ENCODE results near the gene FSTL4. TPM values are rescaled to one million over a fixed set of nuclear protein-coding genes. Genes with fewer than 3 reads are reported as not detected.

The FSTL4 gene
- total RNA-seq, 2 donors from 2014 or later, result 4.4 to 5.5 TPM

GRCh38 chr5:133327946-133328401, 284.4 kb downstream of the FSTL4 start:
- no peak overlapping the region for H3K27ac ChIP-seq (ENCODE audit: low read depth, low read length)
- no peaks in the 10 kb centered on the region for H3K9me3 Mint-ChIP-seq

GRCh38 chr5:133326361-133326760, 286.0 kb downstream of the FSTL4 start:
- H3K27me3 ChIP-seq (ENCODE audit: control insufficient read depth, insufficient read depth, low read length, poor library complexity, severe bottlenecking), result no peaks in the 10 kb centered on the region
- H3K9ac ChIP-seq (ENCODE audit: extremely low read depth, low read length, poor library complexity, severe bottlenecking), result no peak overlapping the region
- DNase-seq, result no peak
- H3K36me3 ChIP-seq (ENCODE audit: control insufficient read depth, insufficient read depth, low read length), result no peaks in the 10 kb centered on the region
- no peaks in the 10 kb centered on the region for H3K4me1 ChIP-seq (ENCODE audit: control insufficient read depth, insufficient read depth, low read length)
- no peaks in the 10 kb centered on the region for H3K36me3 Mint-ChIP-seq (ENCODE audit: low read depth)
- no peak overlapping the region for H3K27ac Mint-ChIP-seq
- no peaks in the 10 kb centered on the region for H3K27me3 Mint-ChIP-seq (ENCODE audit: insufficient read depth)
- H3K4me1 Mint-ChIP-seq, result peaks cover 10% of the 10 kb centered on the region
- H3K4me3 Mint-ChIP-seq, result no peak overlapping the region
- H3K4me3 ChIP-seq (ENCODE audit: low read length), result no peak overlapping the region
- WGBS, 2 experiments (ENCODE audit: insufficient coverage in 1 of 2, insufficient read length in 1 of 2), result 92 to 93% methylated on average over 2 to 5 of the region's 5 CpGs
- TF ChIP-seq CTCF (conservative IDR thresholded peaks at IDR 0.05), result no peak
- no peaks in the 10 kb centered on the region for H3K9me3 ChIP-seq (ENCODE audit: control insufficient read depth, low read length)
- H3K27ac ChIP-seq (ENCODE audit: low read depth, low read length), result no peak overlapping the region
- no peaks in the 10 kb centered on the region for H3K9me3 Mint-ChIP-seq

More at GRCh38 chr5:133327946-133328401, 284.4 kb downstream of the FSTL4 start:
- no peaks in the 10 kb centered on the region for H3K27me3 Mint-ChIP-seq (ENCODE audit: insufficient read depth)
- H3K9ac ChIP-seq (ENCODE audit: extremely low read depth, low read length, poor library complexity, severe bottlenecking), result no peak overlapping the region
- H3K4me3 ChIP-seq (ENCODE audit: low read length), result no peak overlapping the region
- H3K27me3 ChIP-seq (ENCODE audit: control insufficient read depth, insufficient read depth, low read length, poor library complexity, severe bottlenecking), result no peaks in the 10 kb centered on the region
- H3K9me3 ChIP-seq (ENCODE audit: control insufficient read depth, low read length), result no peaks in the 10 kb centered on the region
- H3K4me1 Mint-ChIP-seq, result peaks cover 15% of the 10 kb centered on the region
- no peak overlapping the region for H3K27ac Mint-ChIP-seq
- H3K4me3 Mint-ChIP-seq, result no peak overlapping the region
- no peaks in the 10 kb centered on the region for H3K4me1 ChIP-seq (ENCODE audit: control insufficient read depth, insufficient read depth, low read length)
- 69 to 70% methylated on average over 4 to 5 of the region's 5 CpGs for WGBS, 2 experiments (ENCODE audit: insufficient coverage in 1 of 2, insufficient read length in 1 of 2)
- no peaks in the 10 kb centered on the region for H3K36me3 ChIP-seq (ENCODE audit: control insufficient read depth, insufficient read depth, low read length)
- no peak for TF ChIP-seq CTCF (conservative IDR thresholded peaks at IDR 0.05)
- no peaks in the 10 kb centered on the region for H3K36me3 Mint-ChIP-seq (ENCODE audit: low read depth)
- no peak for DNase-seq

GRCh38 chr5:133325864-133326263, 286.5 kb downstream of the FSTL4 start:
- H3K27me3 ChIP-seq (ENCODE audit: control insufficient read depth, insufficient read depth, low read length, poor library complexity, severe bottlenecking), result no peaks in the 10 kb centered on the region
- H3K4me1 Mint-ChIP-seq, result peaks cover 6% of the 10 kb centered on the region
- H3K27ac Mint-ChIP-seq, result no peak overlapping the region
- no peak for DNase-seq
- no peak for TF ChIP-seq CTCF (conservative IDR thresholded peaks at IDR 0.05)
- WGBS, 2 experiments (ENCODE audit: insufficient coverage in 1 of 2, insufficient read length in 1 of 2), result 93 to 100% methylated on average over 5 of the region's 5 CpGs
- no peaks in the 10 kb centered on the region for H3K27me3 Mint-ChIP-seq (ENCODE audit: insufficient read depth)
- no peak overlapping the region for H3K4me3 Mint-ChIP-seq
- H3K36me3 ChIP-seq (ENCODE audit: control insufficient read depth, insufficient read depth, low read length), result no peaks in the 10 kb centered on the region
- H3K9me3 ChIP-seq (ENCODE audit: control insufficient read depth, low read length), result no peaks in the 10 kb centered on the region
- H3K27ac ChIP-seq (ENCODE audit: low read depth, low read length), result no peak overlapping the region
- no peak overlapping the region for H3K4me3 ChIP-seq (ENCODE audit: low read length)
- H3K36me3 Mint-ChIP-seq (ENCODE audit: low read depth), result no peaks in the 10 kb centered on the region
- H3K9ac ChIP-seq (ENCODE audit: extremely low read depth, low read length, poor library complexity, severe bottlenecking), result no peak overlapping the region
- no peaks in the 10 kb centered on the region for H3K4me1 ChIP-seq (ENCODE audit: control insufficient read depth, insufficient read depth, low read length)
- no peaks in the 10 kb centered on the region for H3K9me3 Mint-ChIP-seq
